SU-DHL-6 (cell line): ENCODE results near the gene POLG.
"Not testable (repeated sequence)": the region's sequence is repeated elsewhere in the genome, so short reads cannot be mapped to it uniquely, and the experiment has no call there.

Experiments used
- H2AFZ ChIP-seq: fragments of 200-600 bp; sonication (generic); 2 replicates; pipeline ENCODE4 v1.6.1; 2014; ENCODE audit warnings: low read depth, mild to moderate bottlenecking, moderate library complexity, mixed read lengths, antibody characterized with exemption, low read length; ENCODE audit not compliant: severe bottlenecking
- H3F3A ChIP-seq: fragments of 200-600 bp; shearing (Covaris generic); 2 replicates; pipeline ENCODE4 v1.6.0; 2016; ENCODE audit warnings: antibody characterized with exemption, mild to moderate bottlenecking; ENCODE audit not compliant: insufficient read depth
- H3K27ac ChIP-seq: fragments of 200-600 bp; sonication (generic); 2 replicates; pipeline ENCODE4 v1.5.1; 2016; ENCODE audit warnings: low read depth, mild to moderate bottlenecking, low read length, moderate library complexity, mixed read lengths
- H3K27me3 ChIP-seq: fragments of 200-600 bp; sonication (generic), shearing (Covaris generic); 2 replicates; pipeline ENCODE4 v1.6.0; 2014; ENCODE audit warnings: mild to moderate bottlenecking, low read length
- H3K36me3 ChIP-seq: fragments of 200-600 bp; sonication (generic); 2 replicates; pipeline ENCODE4 v1.6.1; 2014; ENCODE audit warnings: mild to moderate bottlenecking, low read length, mixed read lengths
- H3K4me2 ChIP-seq: fragments of 300-600, 200-600 bp; shearing (Covaris generic), sonication (generic); 2 replicates; pipeline ENCODE4 v1.6.0; 2014; ENCODE audit warnings: low read length, low read depth, mild to moderate bottlenecking; ENCODE audit not compliant: poor library complexity, severe bottlenecking
- H3K4me3 ChIP-seq: fragments of 200-600 bp; sonication (generic); 2 replicates; pipeline ENCODE4 v1.5.1; 2014; ENCODE audit warnings: antibody characterized with exemption, low read length, mild to moderate bottlenecking, mixed read lengths; ENCODE audit not compliant: insufficient read depth, poor library complexity, severe bottlenecking
- H3K79me2 ChIP-seq: fragments of 200-600 bp; sonication (generic); 2 replicates; pipeline ENCODE4 v1.6.1; 2014; ENCODE audit warnings: mild to moderate bottlenecking, low read length, moderate library complexity; ENCODE audit not compliant: insufficient read depth
- H3K9ac ChIP-seq: fragments of 200-600 bp; sonication (generic); 2 replicates; pipeline ENCODE4 v1.7.0; 2014; ENCODE audit warnings: mild to moderate bottlenecking, low read length
- H3K9me2 ChIP-seq: fragments of 200-600 bp; sonication (generic); replicated peaks from 2 replicates; pipeline ENCODE4 v1.6.1; 2014; ENCODE audit warnings: low read length; ENCODE audit not compliant: insufficient read depth
- H3K9me3 ChIP-seq: fragments of 200-600 bp; sonication (generic); 2 replicates; pipeline ENCODE4 v1.6.1; 2014; ENCODE audit warnings: low read length, mixed read lengths; ENCODE audit not compliant: insufficient read depth
- H4K20me1 ChIP-seq: fragments of 200-600 bp; sonication (generic); 2 replicates; pipeline ENCODE4 v1.6.1; 2014; ENCODE audit warnings: low read depth, mild to moderate bottlenecking, antibody characterized with exemption, low read length, moderate library complexity, mixed read lengths
- CTCF ChIP-seq: fragments of 200-600 bp; sonication (generic); IDR thresholded peaks from one replicate; pipeline ENCODE4 v1.5.1; 2017; ENCODE audit warnings: antibody characterized with exemption, mild to moderate bottlenecking, low read length, moderate library complexity; ENCODE audit not compliant: insufficient read depth, poor library complexity, severe bottlenecking
- EZH2phosphoT487 ChIP-seq: fragments of 200-600 bp; sonication (generic), shearing (Covaris generic); conservative IDR thresholded peaks from 2 replicates; pipeline ENCODE4 v1.6.1; 2018; ENCODE audit warnings: mild to moderate bottlenecking, antibody characterized with exemption, low read length, moderate library complexity, mixed read lengths

POLG gene

GRCh38 chr15:89283201-89283600 lies 51.4 kb downstream of the POLG start:
- no peaks in the 10 kb centered on the region for H3K9me3 ChIP-seq
- no peaks in the 10 kb centered on the region; the same call in 1 of the 2 replicates for H3F3A ChIP-seq
- TF ChIP-seq EZH2phosphoT487 (no peak), CTCF (no peak)
- H3K4me2 ChIP-seq: no peak overlapping the region
- H4K20me1 ChIP-seq: no peaks in the 10 kb centered on the region
- no peak overlapping the region for H3K4me3 ChIP-seq
- H2AFZ ChIP-seq: no peak overlapping the region
- no peaks in the 10 kb centered on the region for H3K79me2 ChIP-seq
- no peaks in the 10 kb centered on the region for H3K27me3 ChIP-seq
- no peak overlapping the region for H3K27ac ChIP-seq
- peaks cover 81% of the 10 kb centered on the region for H3K36me3 ChIP-seq
- H3K9ac ChIP-seq: no peak overlapping the region
- no peaks in the 10 kb centered on the region for H3K9me2 ChIP-seq

- Histone ChIP-seq H4K20me1 (no peaks in the 10 kb centered on the region), H3K9ac (no peak overlapping the region), H2AFZ (no peak overlapping the region), H3K79me2 (no peaks in the 10 kb centered on the region), H3K9me3 (no peaks in the 10 kb centered on the region), H3K9me2 (no peaks in the 10 kb centered on the region), H3K27me3 (no peaks in the 10 kb centered on the region), H3K4me3 (no peak overlapping the region), H3K36me3 (peaks cover 80% of the 10 kb centered on the region), H3F3A (no peaks in the 10 kb centered on the region; the same call in 1 of the 2 replicates), H3K4me2 (no peak overlapping the region), H3K27ac (no peak overlapping the region)
- TF ChIP-seq CTCF (no peak), EZH2phosphoT487 (no peak)
Measured at GRCh38 chr15:89282631-89283030, 52.0 kb downstream of the POLG start.

- Histone ChIP-seq H3K4me2 (no peak overlapping the region), H3K27me3 (no peaks in the 10 kb centered on the region), H3F3A (no peaks in the 10 kb centered on the region; the same call in 1 of the 2 replicates), H3K36me3 (peaks cover 80% of the 10 kb centered on the region), H3K9ac (no peak overlapping the region), H2AFZ (no peak overlapping the region), H4K20me1 (no peaks in the 10 kb centered on the region), H3K9me3 (no peaks in the 10 kb centered on the region), H3K4me3 (no peak overlapping the region), H3K27ac (no peak overlapping the region), H3K79me2 (no peaks in the 10 kb centered on the region), H3K9me2 (no peaks in the 10 kb centered on the region)
- TF ChIP-seq EZH2phosphoT487 (no peak), CTCF (no peak)
Measured at GRCh38 chr15:89278307-89278706, 56.3 kb downstream of the POLG start.

GRCh38 chr15:89277281-89277680 lies 57.3 kb downstream of the POLG start:
- H3K4me2 ChIP-seq, H3K9me3 ChIP-seq: not testable (repeated sequence)
- H3K36me3 ChIP-seq: peaks cover 71% of the 10 kb centered on the region

More at GRCh38 chr15:89277281-89277680, 57.3 kb downstream of the POLG start:
- H3K9ac ChIP-seq, H3K27me3 ChIP-seq, H3F3A ChIP-seq, H3K9me2 ChIP-seq, H3K4me3 ChIP-seq, H4K20me1 ChIP-seq, H3K27ac ChIP-seq, H3K79me2 ChIP-seq, H2AFZ ChIP-seq: not testable (repeated sequence)
